IMR-90 (cell line): ENCODE results near the gene SYNGR3. TPM values are rescaled to one million over a fixed set of nuclear protein-coding genes. Genes with fewer than 3 reads are reported as not detected.

Source experiments
- ATAC-seq: fragments of 200-7000 bp; cut with Tn5 transposase; 2 replicates; pipeline ENCODE4 v1.9.1; 2020; ENCODE audit warnings: low read depth, mild to moderate bottlenecking, moderate library complexity
- BruUV-seq: library from RNA; stranded (reverse); fragments of 400-500 nt; replicated peaks from 2 replicates; lab custom pipeline; 2021; lab: Mats Ljungman, UMichigan
- CTCF ChIA-PET: fragments of 300-600 bp; formaldehyde crosslinking; extraction: SDS; loops from one replicate; lab custom pipeline; 2021; ENCODE audit warnings: antibody characterized with exemption; lab: Yijun Ruan, JAX
- POLR2A ChIA-PET: fragments of 300-600 bp; sonication (Branson Sonifier 250); formaldehyde crosslinking; loops from one replicate; lab custom pipeline; 2022; ENCODE audit warnings: antibody characterized with exemption; ENCODE audit not compliant: unreplicated experiment; lab: Charles Lee
- DNase-seq: peaks from one replicate; pipeline ENCODE4 v3.0.0; 2013
- H2AFZ ChIP-seq: replicated peaks from 2 replicates; pipeline ENCODE3; 2013; ENCODE audit warnings: low read length, mild to moderate bottlenecking; ENCODE audit not compliant: poor library complexity
- H2AK5ac ChIP-seq: 2 replicates; pipeline ENCODE4 v1.6.1; 2013; ENCODE audit warnings: low read depth, low read length, inconsistent platforms
- H2AK9ac ChIP-seq: replicated peaks from 2 replicates; pipeline ENCODE3; 2013; ENCODE audit warnings: mild to moderate bottlenecking, low read depth, low read length, moderate library complexity; ENCODE audit not compliant: poor library complexity
- H2BK120ac ChIP-seq: 2 replicates; pipeline ENCODE4 v1.6.1; 2013; ENCODE audit warnings: low read depth, low read length, inconsistent platforms
- H2BK15ac ChIP-seq: 3 replicates; pipeline ENCODE4 v1.6.1; 2013; ENCODE audit warnings: low read depth, low read length, inconsistent platforms
- H2BK20ac ChIP-seq: 2 replicates; pipeline ENCODE4 v1.6.1; 2013; ENCODE audit warnings: low read depth, mild to moderate bottlenecking, inconsistent platforms, low read length, moderate library complexity
- H2BK5ac ChIP-seq: 2 replicates; pipeline ENCODE4 v1.6.1; 2013; ENCODE audit warnings: mild to moderate bottlenecking, low read depth, low read length, inconsistent platforms; ENCODE audit not compliant: poor library complexity, severe bottlenecking
- H3K14ac ChIP-seq: replicated peaks from 2 replicates; pipeline ENCODE4 v1.6.1; 2013; ENCODE audit warnings: low read depth, low read length, inconsistent platforms
- H3K18ac ChIP-seq: 2 replicates; pipeline ENCODE4 v1.6.1; 2013; ENCODE audit warnings: low read depth, low read length, control low read depth
- H3K23ac ChIP-seq: 2 replicates; pipeline ENCODE4 v1.6.1; 2013; ENCODE audit warnings: low read depth, low read length, inconsistent platforms
- H3K27ac ChIP-seq: 2 replicates; pipeline ENCODE4 v1.5.1; 2013; ENCODE audit warnings: mild to moderate bottlenecking, control low read depth, low read length; ENCODE audit not compliant: insufficient read depth
- H3K27me3 ChIP-seq: 2 replicates; pipeline ENCODE4 v1.6.1; 2013; ENCODE audit warnings: low read length; ENCODE audit not compliant: control insufficient read depth, insufficient read depth
- H3K36me3 ChIP-seq: 2 replicates; pipeline ENCODE4 v1.6.1; 2013; ENCODE audit warnings: low read length, mixed read lengths; ENCODE audit not compliant: control insufficient read depth, insufficient read depth
- H3K4ac ChIP-seq: 2 replicates; pipeline ENCODE4 v1.6.1; 2013; ENCODE audit warnings: low read depth, low read length, inconsistent platforms
- H3K4me1 ChIP-seq: 2 replicates; pipeline ENCODE4 v1.6.1; 2013; ENCODE audit warnings: low read length, mixed read lengths; ENCODE audit not compliant: control insufficient read depth, insufficient read depth
- H3K4me2 ChIP-seq: 2 replicates; pipeline ENCODE4 v1.6.1; 2013; ENCODE audit warnings: low read depth, mild to moderate bottlenecking, control low read depth, low read length, moderate library complexity
- H3K4me3 ChIP-seq: 2 replicates; pipeline ENCODE4 v1.5.1; 2013; ENCODE audit warnings: low read depth, mild to moderate bottlenecking, control low read depth, low read length, moderate library complexity; ENCODE audit not compliant: insufficient read depth
- H3K56ac ChIP-seq: 2 replicates; pipeline ENCODE4 v1.6.1; 2013; ENCODE audit warnings: low read length, inconsistent platforms; ENCODE audit not compliant: insufficient read depth; ENCODE audit errors: extremely low read depth
- H3K79me1 ChIP-seq, 2 experiments: 2 replicates each; pipeline ENCODE4 v1.6.1; 2013; ENCODE audit warnings: low read length in 2 of 2, inconsistent platforms in 1 of 2, low read depth in 1 of 2
- H3K9ac ChIP-seq: 2 replicates; pipeline ENCODE4 v1.6.1; 2013; ENCODE audit warnings: low read depth, low read length, control low read depth
- H3K9me1 ChIP-seq: 2 replicates; pipeline ENCODE4 v1.6.1; 2013; ENCODE audit warnings: low read length, inconsistent platforms; ENCODE audit not compliant: insufficient read depth
- H3K9me3 ChIP-seq: 2 replicates; pipeline ENCODE4 v1.6.1; 2013; ENCODE audit warnings: low read length; ENCODE audit not compliant: control insufficient read depth, insufficient read depth
- H4K20me1 ChIP-seq: 2 replicates; pipeline ENCODE4 v1.6.1; 2013; ENCODE audit warnings: low read length, inconsistent platforms; ENCODE audit not compliant: insufficient read depth
- H4K5ac ChIP-seq: 2 replicates; pipeline ENCODE4 v1.6.1; 2013; ENCODE audit warnings: mild to moderate bottlenecking, low read depth, low read length, control low read depth
- H4K8ac ChIP-seq, 2 experiments: 2 replicates each; pipeline ENCODE4 v1.6.1; 2013; ENCODE audit warnings: low read depth in 2 of 2, low read length in 2 of 2, control low read depth in 1 of 2, inconsistent platforms in 1 of 2
- H4K91ac ChIP-seq: 2 replicates; pipeline ENCODE4 v1.6.1; 2013; ENCODE audit warnings: low read depth, low read length, inconsistent platforms; ENCODE audit not compliant: insufficient read depth
- BHLHE40 ChIP-seq: fragments of 150-350 bp; IDR thresholded peaks from 2 replicates; pipeline ENCODE4 v1.6.1; 2016; ENCODE audit warnings: mild to moderate bottlenecking, low read depth, low read length
- CEBPB ChIP-seq: IDR thresholded peaks from 2 replicates; pipeline ENCODE4 v1.6.1; 2012; ENCODE audit warnings: low read depth, low read length, improper control_type of control experiment
- POLR2A ChIP-seq: IDR thresholded peaks from 2 replicates; pipeline ENCODE4 v1.6.1; 2012; ENCODE audit warnings: mild to moderate bottlenecking, low read depth, low read length
- WGBS, 2 experiments: methylation state at CpG; one replicate each; pipeline versions ENCODE4 v1.1.5 to v1.1.7; 2013; ENCODE audit warnings: missing lambda C conversion rate in 2 of 2; ENCODE audit not compliant: insufficient read length in 1 of 2; ENCODE audit errors: extremely low coverage in 2 of 2; 5-methylcytosine and 5-hydroxymethylcytosine counted together
- dilution Hi-C: fragments of 300-500 bp; cut with HindIII; formaldehyde crosslinking; loops from one replicate; pipeline ENCODE4 v1.14.3; 2018; ENCODE audit warnings: low sequenced_read_pairs; ENCODE audit not compliant: unreplicated experiment
- in situ Hi-C: fragments of 300-500 bp; cut with MboI; formaldehyde crosslinking; loops from 3 replicates; pipeline ENCODE4 v1.14.3; 2019; ENCODE audit warnings: low sequenced_read_pairs, inconsistent platforms, mixed read lengths
- intact Hi-C: fragments of 100-400 bp; cut with micrococcal nuclease; formaldehyde crosslinking; loops from 2 replicates; pipeline ENCODE4 v1.10.0; 2022
- polyA plus RNA-seq, 3 experiments: library from polyadenylated mRNA; depleted of rRNA; stranded (reverse); fragments of >200 nt; gene quantifications; 2 replicates each; pipeline ENCODE4 v1.2.3, GENCODE V29; 2012; ENCODE audit warnings: low replicate concordance in 1 of 3
- total RNA-seq: library from RNA; depleted of rRNA; stranded (reverse); fragments of >200 nt; gene quantifications from 2 replicates; pipeline ENCODE4 v1.2.3, GENCODE V29; 2012

SYNGR3 gene
- total and polyA plus RNA-seq, 2 of the 4 experiments (the other 2 are of a cell fraction): 1.8 to 5.8 TPM

DNA sequence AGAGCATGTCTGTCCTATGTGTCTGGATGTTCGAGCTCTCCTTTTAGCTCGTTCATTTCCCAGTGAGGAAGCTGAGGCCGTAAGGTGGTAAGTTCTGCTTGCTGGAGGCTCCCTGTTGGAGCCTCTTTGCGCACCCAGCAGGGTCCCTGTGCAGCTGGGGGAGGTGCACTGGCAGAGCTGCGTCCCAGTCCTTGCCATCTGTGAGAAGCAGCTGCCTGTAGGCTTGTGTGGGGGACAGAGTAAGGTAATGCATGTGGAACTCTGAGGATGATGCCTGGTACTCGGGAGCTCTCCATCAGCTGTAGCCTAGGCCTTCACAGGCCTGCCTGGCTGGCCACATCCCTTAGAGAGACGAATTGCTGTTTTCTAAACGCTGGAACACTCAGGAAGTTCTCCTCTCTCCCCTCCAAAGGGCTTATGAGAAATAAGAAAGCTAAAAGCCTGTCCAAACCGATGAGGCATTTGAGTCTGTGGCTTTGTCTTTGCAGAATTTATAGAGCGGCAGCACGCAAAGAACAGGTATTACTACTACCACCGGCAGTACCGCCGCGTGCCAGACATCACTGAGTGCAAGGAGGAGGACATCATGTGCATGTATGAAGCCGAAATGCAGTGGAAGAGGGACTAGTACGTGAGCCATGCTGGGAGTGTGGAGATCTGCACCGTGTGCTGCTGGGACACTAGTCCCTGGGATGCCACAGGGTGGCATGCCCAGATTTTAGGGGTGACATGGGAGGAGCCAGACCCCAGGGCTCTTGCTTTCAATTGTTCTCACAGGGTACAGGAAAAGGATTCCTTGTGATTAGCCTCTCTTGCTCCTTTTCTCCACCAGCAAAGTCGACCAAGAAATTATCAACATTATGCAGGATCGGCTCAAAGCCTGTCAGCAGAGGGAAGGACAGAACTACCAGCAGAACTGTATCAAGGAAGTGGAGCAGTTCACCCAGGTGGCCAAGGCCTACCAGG, 28.8 kb upstream of the SYNGR3 start:
- Histone ChIP-seq H3K9ac (peak overlapping the region; percentile 98), H3K9me1 (0 out of 2 replicates have a peak, but pooled peaks cover 8% of the 10 kb centered on the region), H3K9me3 (no peaks in the 10 kb centered on the region), H2BK15ac (no peak overlapping the region), H4K8ac (peak overlapping the region in 1 of 2 experiments; percentile 29; a peak in 1 of 4 replicates), H3K4ac (no peak overlapping the region), H3K14ac (no peak overlapping the region), H2AK9ac (peak overlapping the region; percentile 83), H3K79me1 (peaks cover 3 to 44% of the 10 kb centered on the region in 2 experiments), H3K56ac (no peak overlapping the region), H3K27me3 (no peaks in the 10 kb centered on the region), H3K4me3 (peak overlapping the region; percentile 0; the same call in 1 of the 2 replicates), H4K91ac (no peak overlapping the region), H2BK120ac (no peak overlapping the region), H2AFZ (peak overlapping the region; percentile 63), H3K4me1 (peaks cover 12% of the 10 kb centered on the region), H3K36me3 (peaks cover 27% of the 10 kb centered on the region), H4K5ac (peak overlapping the region; percentile 24; the same call in 1 of the 2 replicates), H4K20me1 (peaks cover 43% of the 10 kb centered on the region), H2BK20ac (no peak overlapping the region), H2BK5ac (no peak overlapping the region), H3K27ac (no peak overlapping the region), H3K18ac (no peak overlapping the region), H3K23ac (peak overlapping the region; percentile 80), H3K4me2 (peak overlapping the region; percentile 94), H2AK5ac (no peak overlapping the region)
- dilution Hi-C loops (no loop called here), intact Hi-C loops (no loop called here), in situ Hi-C loops (no loop called here)
- BruUV-seq: no TSS peak
- WGBS, 2 experiments: 54% methylated on average over 2 of the region's 20 CpGs; no CpG with 5 or more reads in 1 of the 2 experiments
- CTCF ChIA-PET: interaction anchor here (0.7 kb wide), 1 partner anchor 9 kb away, joined by 3 read pairs; no protein-coding TSS in a partner anchor
- TF ChIP-seq POLR2A (peak; percentile 64), BHLHE40 (no peak), CEBPB (no peak)
- ATAC-seq (peak; percentile 1; the same call in 1 of the 2 replicates), DNase-seq (peak; percentile 50)
- POLR2A ChIA-PET: no interaction called here
